RWPE2 (cell line): ENCODE results near the gene PAPLN.
A peak's percentile ranks its signal among the peaks of the same experiment; 100 is the strongest.

Experiments used
- ATAC-seq: fragments of 200-7000 bp; cut with Tn5 transposase; 3 replicates; pipeline ENCODE4 v1.9.1; 2021; ENCODE audit warnings: low read depth
- DNase-seq: peaks from one replicate; pipeline ENCODE4 v3.0.0-alpha.2; 2020; ENCODE audit warnings: low spot score
- H3K27ac ChIP-seq: fragments of 450-650 bp; 2 replicates; pipeline ENCODE4 v1.5.1; 2017; ENCODE audit warnings: mild to moderate bottlenecking; ENCODE audit not compliant: poor library complexity, severe bottlenecking
- H3K27me3 ChIP-seq: fragments of 250-450 bp; sonication (Bioruptor Pico); 2 replicates; pipeline ENCODE4 v1.5.1; 2021; ENCODE audit warnings: mild to moderate bottlenecking, moderate library complexity; ENCODE audit not compliant: insufficient read depth, poor library complexity, severe bottlenecking
- H3K36me3 ChIP-seq: fragments of 250-450 bp; sonication (Bioruptor Pico); 2 replicates; pipeline ENCODE4 v1.5.1; 2020; ENCODE audit warnings: low read depth, mild to moderate bottlenecking, moderate library complexity
- H3K4me1 ChIP-seq: fragments of 250-450 bp; sonication (Bioruptor Pico); 2 replicates; pipeline ENCODE4 v1.5.1; 2021; ENCODE audit warnings: mild to moderate bottlenecking, moderate library complexity; ENCODE audit not compliant: insufficient read depth, poor library complexity, severe bottlenecking
- H3K4me3 ChIP-seq: fragments of 250-450 bp; sonication (Bioruptor Pico); 2 replicates; pipeline ENCODE4 v1.5.1; 2021; ENCODE audit warnings: mild to moderate bottlenecking, moderate library complexity; ENCODE audit not compliant: severe bottlenecking
- H3K9me3 ChIP-seq: fragments of 250-450 bp; sonication (Bioruptor Pico); 2 replicates; pipeline ENCODE4 v1.5.1; 2021; ENCODE audit warnings: mild to moderate bottlenecking, moderate library complexity; ENCODE audit not compliant: severe bottlenecking
- TF ChIP-seq, protein P1 (sequence below): fragments of 450-650 bp; IDR thresholded peaks from one replicate; pipeline ENCODE4 v1.5.1; 2017; ENCODE audit warnings: mild to moderate bottlenecking, moderate library complexity; ENCODE audit not compliant: poor library complexity, severe bottlenecking

Gene PAPLN

DNA sequence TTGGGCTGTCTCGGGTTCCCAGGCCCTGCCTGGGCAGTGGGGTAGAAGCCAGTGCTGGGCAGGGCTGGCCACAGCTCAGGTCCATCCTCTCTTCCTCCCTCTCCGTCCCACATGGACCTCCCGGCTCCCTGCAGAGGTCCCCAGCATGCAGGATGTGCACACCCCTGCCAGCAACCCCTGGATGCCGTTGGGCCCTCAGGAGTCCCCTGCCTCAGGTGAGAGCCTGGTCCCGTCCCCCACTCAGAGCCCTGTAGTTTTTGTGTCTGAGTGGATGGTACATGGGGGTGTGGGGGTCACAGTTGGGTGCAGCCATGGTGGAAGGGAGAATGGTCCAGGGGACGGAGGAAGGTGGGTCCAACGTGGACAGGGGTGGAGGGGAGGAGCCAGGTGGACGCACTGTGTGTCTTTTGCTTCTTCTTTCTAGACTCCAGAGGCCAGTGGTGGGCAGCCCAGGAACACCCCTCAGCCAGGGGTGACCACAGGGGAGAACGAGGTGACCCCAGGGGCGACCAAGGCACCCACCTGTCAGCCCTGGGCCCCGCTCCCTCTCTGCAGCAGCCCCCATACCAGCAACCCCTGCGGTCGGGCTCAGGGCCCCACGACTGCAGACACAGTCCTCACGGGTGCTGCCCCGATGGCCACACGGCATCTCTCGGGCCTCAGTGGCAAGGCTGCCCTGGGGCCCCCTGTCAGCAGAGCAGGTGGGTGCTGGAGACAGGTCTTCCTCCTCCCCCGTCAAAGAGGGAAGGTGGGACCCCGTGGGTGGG, 21.7 kb downstream of the PAPLN start:
- no peak overlapping the region for H3K27ac ChIP-seq
- no peaks in the 10 kb centered on the region for H3K36me3 ChIP-seq
- H3K9me3 ChIP-seq = no peaks in the 10 kb centered on the region
- DNase-seq = peak; percentile 72
- no peaks in the 10 kb centered on the region for H3K4me1 ChIP-seq
- H3K4me3 ChIP-seq = no peak overlapping the region
- H3K27me3 ChIP-seq = no peaks in the 10 kb centered on the region
- ATAC-seq = no peak
- TF ChIP-seq, protein P1, sequence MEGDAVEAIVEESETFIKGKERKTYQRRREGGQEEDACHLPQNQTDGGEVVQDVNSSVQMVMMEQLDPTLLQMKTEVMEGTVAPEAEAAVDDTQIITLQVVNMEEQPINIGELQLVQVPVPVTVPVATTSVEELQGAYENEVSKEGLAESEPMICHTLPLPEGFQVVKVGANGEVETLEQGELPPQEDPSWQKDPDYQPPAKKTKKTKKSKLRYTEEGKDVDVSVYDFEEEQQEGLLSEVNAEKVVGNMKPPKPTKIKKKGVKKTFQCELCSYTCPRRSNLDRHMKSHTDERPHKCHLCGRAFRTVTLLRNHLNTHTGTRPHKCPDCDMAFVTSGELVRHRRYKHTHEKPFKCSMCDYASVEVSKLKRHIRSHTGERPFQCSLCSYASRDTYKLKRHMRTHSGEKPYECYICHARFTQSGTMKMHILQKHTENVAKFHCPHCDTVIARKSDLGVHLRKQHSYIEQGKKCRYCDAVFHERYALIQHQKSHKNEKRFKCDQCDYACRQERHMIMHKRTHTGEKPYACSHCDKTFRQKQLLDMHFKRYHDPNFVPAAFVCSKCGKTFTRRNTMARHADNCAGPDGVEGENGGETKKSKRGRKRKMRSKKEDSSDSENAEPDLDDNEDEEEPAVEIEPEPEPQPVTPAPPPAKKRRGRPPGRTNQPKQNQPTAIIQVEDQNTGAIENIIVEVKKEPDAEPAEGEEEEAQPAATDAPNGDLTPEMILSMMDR = no peak

DNA sequence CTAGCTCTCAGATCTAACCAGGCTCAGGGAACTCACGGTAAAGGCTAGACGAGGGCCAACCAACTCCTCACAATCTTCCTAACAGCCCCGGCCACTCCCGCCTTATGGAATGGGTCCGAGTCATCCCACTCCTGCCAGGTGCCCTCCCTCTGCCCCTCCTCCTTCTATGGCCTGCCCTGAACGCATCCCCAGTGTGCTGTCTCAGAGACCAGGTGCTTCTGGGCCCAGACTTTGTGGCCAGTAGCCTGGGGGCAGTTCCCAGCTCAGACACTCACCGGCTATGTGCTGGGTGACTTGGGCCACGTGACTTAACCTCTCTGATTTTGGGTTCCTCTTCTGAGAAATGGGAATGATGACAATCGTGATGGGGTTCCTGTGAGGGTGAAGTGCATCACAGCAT, 22.5 kb downstream of the PAPLN start:
- Histone ChIP-seq H3K27ac (no peak overlapping the region), H3K4me3 (no peak overlapping the region), H3K36me3 (no peaks in the 10 kb centered on the region), H3K4me1 (no peaks in the 10 kb centered on the region), H3K9me3 (no peaks in the 10 kb centered on the region), H3K27me3 (no peaks in the 10 kb centered on the region)
- DNase-seq (no peak), ATAC-seq (no peak)
- TF ChIP-seq, protein P1 = no peak

DNA sequence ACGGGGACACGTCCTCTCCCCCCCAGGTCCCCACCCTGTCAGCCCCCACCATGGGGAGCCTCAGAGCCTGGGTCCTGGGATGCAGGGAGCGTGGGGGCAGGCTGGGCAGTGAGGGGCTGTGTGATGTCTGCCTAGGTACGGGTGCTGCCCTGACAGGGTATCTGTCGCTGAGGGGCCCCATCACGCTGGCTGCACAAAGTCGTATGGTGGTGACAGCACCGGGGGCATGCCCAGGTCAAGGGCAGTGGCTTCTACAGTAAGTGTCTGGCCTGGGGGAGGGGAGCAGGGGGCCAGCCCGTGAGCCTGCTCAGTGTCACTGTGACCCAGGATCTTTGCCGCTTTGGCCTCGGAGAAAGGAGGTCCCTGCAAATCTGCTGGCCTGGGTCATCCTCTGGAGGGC, 23.3 kb downstream of the PAPLN start:
- no peak overlapping the region for H3K27ac ChIP-seq
- TF ChIP-seq, protein P1 = no peak
- no peaks in the 10 kb centered on the region for H3K27me3 ChIP-seq
- no peaks in the 10 kb centered on the region for H3K9me3 ChIP-seq
- no peaks in the 10 kb centered on the region for H3K4me1 ChIP-seq
- no peak for DNase-seq
- no peaks in the 10 kb centered on the region for H3K36me3 ChIP-seq
- H3K4me3 ChIP-seq = no peak overlapping the region
- ATAC-seq = no peak

DNA sequence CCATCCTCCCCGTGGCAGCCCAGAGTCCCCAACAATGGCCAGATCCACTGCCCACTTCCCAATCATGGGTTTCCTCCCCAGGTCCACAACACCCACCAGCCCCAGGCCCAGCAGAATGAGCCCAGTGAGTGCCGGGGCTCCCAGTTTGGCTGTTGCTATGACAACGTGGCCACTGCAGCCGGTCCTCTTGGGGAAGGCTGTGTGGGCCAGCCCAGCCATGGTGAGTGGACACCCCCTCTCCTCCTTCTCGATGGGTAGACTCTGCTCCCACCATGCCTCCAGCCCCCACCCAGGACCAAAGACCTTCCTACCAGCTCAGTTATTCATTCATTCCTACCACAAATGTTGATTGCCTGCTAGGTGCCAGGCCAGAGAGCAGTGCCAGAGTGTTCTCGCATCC, 23.8 kb downstream of the PAPLN start:
- Histone ChIP-seq H3K4me3 (no peak overlapping the region), H3K4me1 (no peaks in the 10 kb centered on the region), H3K9me3 (no peaks in the 10 kb centered on the region), H3K27me3 (no peaks in the 10 kb centered on the region), H3K36me3 (no peaks in the 10 kb centered on the region), H3K27ac (no peak overlapping the region)
- ATAC-seq (no peak), DNase-seq (no peak)
- TF ChIP-seq, protein P1 = no peak
